ENCODE data around the gene ELF2. TPM values are rescaled to one million over a fixed set of nuclear protein-coding genes. Genes with fewer than 3 reads are reported as not detected.

Gene ELF2
- total RNA-seq, 1 experiment from 2014 or later = 42.4 TPM

DNA sequence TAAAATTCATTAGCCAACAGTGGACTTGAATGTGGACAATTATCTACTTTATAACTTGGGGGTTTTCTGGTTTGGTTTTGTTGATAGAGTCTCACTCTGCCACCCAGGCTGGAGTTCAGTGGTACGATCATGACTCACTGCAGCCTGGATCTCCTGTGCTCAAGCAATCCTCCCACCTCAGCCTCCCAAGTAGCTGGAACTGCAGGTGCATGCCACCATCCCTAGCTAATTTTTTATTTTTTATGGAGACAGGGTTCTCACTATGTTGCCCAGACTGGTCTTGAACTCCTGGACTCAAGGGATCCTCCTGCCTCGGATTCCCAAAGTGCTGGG is 12.4 kb upstream of the ELF2 start:
- H3K27me3 ChIP-seq (replicated peaks; ENCODE audit: insufficient read depth, low read depth, low read length, poor library complexity) = no peaks in the 10 kb centered on the region
- H3K27ac ChIP-seq (ENCODE audit: low read depth, low read length, poor library complexity, severe bottlenecking) = peak overlapping the region; percentile 49
- BruUV-seq (replicated peaks) = no TSS peak
- H3K4me3 ChIP-seq (ENCODE audit: low read depth, low read length, poor library complexity, severe bottlenecking) = no peak overlapping the region
- peaks cover 14% of the 10 kb centered on the region for H3K4me1 ChIP-seq (ENCODE audit: insufficient read depth, low read length, poor library complexity, severe bottlenecking)
- no peak for TF ChIP-seq EZH2 (IDR thresholded peaks at IDR 0.05; ENCODE audit: borderline replicate concordance, low read depth, low read length, poor library complexity, severe bottlenecking)
- TF ChIP-seq, protein P1, sequence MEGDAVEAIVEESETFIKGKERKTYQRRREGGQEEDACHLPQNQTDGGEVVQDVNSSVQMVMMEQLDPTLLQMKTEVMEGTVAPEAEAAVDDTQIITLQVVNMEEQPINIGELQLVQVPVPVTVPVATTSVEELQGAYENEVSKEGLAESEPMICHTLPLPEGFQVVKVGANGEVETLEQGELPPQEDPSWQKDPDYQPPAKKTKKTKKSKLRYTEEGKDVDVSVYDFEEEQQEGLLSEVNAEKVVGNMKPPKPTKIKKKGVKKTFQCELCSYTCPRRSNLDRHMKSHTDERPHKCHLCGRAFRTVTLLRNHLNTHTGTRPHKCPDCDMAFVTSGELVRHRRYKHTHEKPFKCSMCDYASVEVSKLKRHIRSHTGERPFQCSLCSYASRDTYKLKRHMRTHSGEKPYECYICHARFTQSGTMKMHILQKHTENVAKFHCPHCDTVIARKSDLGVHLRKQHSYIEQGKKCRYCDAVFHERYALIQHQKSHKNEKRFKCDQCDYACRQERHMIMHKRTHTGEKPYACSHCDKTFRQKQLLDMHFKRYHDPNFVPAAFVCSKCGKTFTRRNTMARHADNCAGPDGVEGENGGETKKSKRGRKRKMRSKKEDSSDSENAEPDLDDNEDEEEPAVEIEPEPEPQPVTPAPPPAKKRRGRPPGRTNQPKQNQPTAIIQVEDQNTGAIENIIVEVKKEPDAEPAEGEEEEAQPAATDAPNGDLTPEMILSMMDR (conservative IDR thresholded peaks at IDR 0.05; ENCODE audit: low read depth, low read length) = no peak
- intact Hi-C loops (cut with micrococcal nuclease; ENCODE audit: unreplicated experiment) = loop anchor here (10.0 kb wide), 1 partner anchor 325 kb away; no protein-coding TSS in a partner anchor
- ChIA-PET CTCF (no interaction called here), POLR2A (ENCODE audit: low non-redundant PET) (interaction anchor here (0.7 kb wide), 1 partner anchor 104 kb away, joined by 3 read pairs; no protein-coding TSS in a partner anchor)
- no peaks in the 10 kb centered on the region for H3K36me3 ChIP-seq (ENCODE audit: insufficient read depth, low read length, poor library complexity, severe bottlenecking)
- no peak for DNase-seq (ENCODE audit: low spot score)
- no peaks in the 10 kb centered on the region for H3K9me3 ChIP-seq (ENCODE audit: low read depth, low read length, poor library complexity, severe bottlenecking)

DNA sequence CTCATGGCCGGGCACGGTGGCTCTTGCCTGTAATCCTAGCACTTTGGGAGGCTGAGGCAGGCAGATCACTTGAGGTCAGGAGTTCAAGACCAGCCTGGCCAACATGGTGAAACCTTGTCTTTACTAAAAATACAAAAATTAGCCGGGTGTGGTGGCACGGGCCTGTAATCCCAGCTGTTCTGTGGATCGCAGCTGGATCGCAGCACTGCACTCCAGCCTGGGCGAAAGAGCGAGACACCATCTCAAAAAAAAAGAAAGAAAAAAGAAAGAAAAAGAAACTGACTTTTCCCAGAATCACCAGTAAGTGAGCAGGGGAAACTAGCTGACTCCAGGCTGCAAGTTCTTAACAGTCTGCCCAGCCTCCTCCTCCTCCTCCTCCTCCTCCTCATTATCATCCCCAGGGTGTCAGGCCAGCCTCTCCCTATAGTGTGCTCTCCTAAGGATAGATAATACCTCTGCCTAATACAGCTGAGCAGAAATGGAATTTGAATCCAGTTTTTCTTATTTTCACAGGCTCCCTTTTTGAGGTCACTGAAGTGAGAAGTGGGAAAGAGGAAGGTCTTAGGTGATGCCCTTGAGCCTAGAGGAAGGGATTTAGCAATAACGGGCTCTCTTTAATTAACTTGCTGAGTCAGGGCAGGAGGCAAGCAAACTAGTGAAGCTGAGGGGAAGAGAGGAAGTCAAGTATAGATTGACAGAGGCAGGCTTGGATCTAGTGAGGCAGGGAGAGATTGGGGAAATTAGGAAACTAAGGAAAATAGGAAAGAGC is 11.8 kb upstream of the ELF2 start:
- CTCF ChIA-PET = no interaction called here
- Histone ChIP-seq H3K4me1 (ENCODE audit: insufficient read depth, low read length, poor library complexity, severe bottlenecking) (peaks cover 16% of the 10 kb centered on the region), H3K27ac (ENCODE audit: low read depth, low read length, poor library complexity, severe bottlenecking) (peak overlapping the region; percentile 49), H3K27me3 (replicated peaks; ENCODE audit: insufficient read depth, low read depth, low read length, poor library complexity) (no peaks in the 10 kb centered on the region), H3K36me3 (ENCODE audit: insufficient read depth, low read length, poor library complexity, severe bottlenecking) (no peaks in the 10 kb centered on the region), H3K4me3 (ENCODE audit: low read depth, low read length, poor library complexity, severe bottlenecking) (no peak overlapping the region), H3K9me3 (ENCODE audit: low read depth, low read length, poor library complexity, severe bottlenecking) (no peaks in the 10 kb centered on the region)
- POLR2A ChIA-PET (ENCODE audit: low non-redundant PET) = interaction anchor here (0.6 to 0.7 kb wide), 2 partner anchors 35 to 104 kb away, joined by 3 to 4 read pairs; no protein-coding TSS in a partner anchor
- DNase-seq (ENCODE audit: low spot score) = peak; percentile 48
- intact Hi-C loops (cut with micrococcal nuclease; ENCODE audit: unreplicated experiment) = loop anchor here (10.0 kb wide), 1 partner anchor 326 kb away; no protein-coding TSS in a partner anchor
- no TSS peak for BruUV-seq (replicated peaks)
- no peak for TF ChIP-seq EZH2 (IDR thresholded peaks at IDR 0.05; ENCODE audit: borderline replicate concordance, low read depth, low read length, poor library complexity, severe bottlenecking)
- TF ChIP-seq, protein P1 (conservative IDR thresholded peaks at IDR 0.05; ENCODE audit: low read depth, low read length) = no peak

- no peaks in the 10 kb centered on the region for H3K36me3 ChIP-seq (ENCODE audit: insufficient read depth, low read length, poor library complexity, severe bottlenecking)
- peaks cover 11% of the 10 kb centered on the region for H3K4me1 ChIP-seq (ENCODE audit: insufficient read depth, low read length, poor library complexity, severe bottlenecking)
- ChIA-PET CTCF (no interaction called here), POLR2A (ENCODE audit: low non-redundant PET) (no interaction called here)
- H3K4me3 ChIP-seq (ENCODE audit: low read depth, low read length, poor library complexity, severe bottlenecking) = no peak overlapping the region
- H3K9me3 ChIP-seq (ENCODE audit: low read depth, low read length, poor library complexity, severe bottlenecking) = no peaks in the 10 kb centered on the region
- no peak overlapping the region for H3K27ac ChIP-seq (ENCODE audit: low read depth, low read length, poor library complexity, severe bottlenecking)
- no peak for TF ChIP-seq EZH2 (IDR thresholded peaks at IDR 0.05; ENCODE audit: borderline replicate concordance, low read depth, low read length, poor library complexity, severe bottlenecking)
- TF ChIP-seq, protein P1 (conservative IDR thresholded peaks at IDR 0.05; ENCODE audit: low read depth, low read length) = peak; percentile 49; the same call in 1 of the 2 replicates
- H3K27me3 ChIP-seq (replicated peaks; ENCODE audit: insufficient read depth, low read depth, low read length, poor library complexity) = no peaks in the 10 kb centered on the region
- intact Hi-C loops (cut with micrococcal nuclease; ENCODE audit: unreplicated experiment) = loop anchor here (2.0 to 10.0 kb wide), 2 partner anchors 111 to 331 kb away; no protein-coding TSS in a partner anchor
- DNase-seq (ENCODE audit: low spot score) = peak; percentile 48
- BruUV-seq (replicated peaks) = no TSS peak
Observed at GRCh38 chr4:139184129-139184528, 7.1 kb upstream of the ELF2 start.
